Measurements from ENCODE around the gene ADAMTSL3.

GRCh38 chr15:83853232-83853631 is 199.3 kb downstream of the ADAMTSL3 start:
- no peak for TF ChIP-seq CTCF (IDR thresholded peaks at IDR 0.05)
- TF ChIP-seq EZH2 (IDR thresholded peaks at IDR 0.05; ENCODE audit: borderline replicate concordance, insufficient read depth, low read depth, low read length, poor library complexity, severe bottlenecking): no peak
